ENCODE data around the gene SYNE3. TPM values are rescaled to one million over a fixed set of nuclear protein-coding genes. Genes with fewer than 3 reads are reported as not detected.

SYNE3 gene
- total and polyA plus RNA-seq, 9 of the 15 experiments (the other 6 are each of a cell fraction or from before 2014, with no cell fraction given): 0.04 to 3.1 (median 0.55) TPM

GRCh38 chr14:95559203-95559602, 42.8 kb upstream of the SYNE3 start:
- WGBS (ENCODE audit: insufficient coverage, low coverage, missing lambda C conversion rate): 19% methylated on average over 6 of the region's 6 CpGs
- DNase-seq (ENCODE audit: extremely low read depth in 1 of 4, low spot score in 3 of 4) (no peak), FAIRE-seq (no peak), ATAC-seq (no peak)
- Histone ChIP-seq H3K4me3 (no peak overlapping the region), H3K27ac (ENCODE audit: extremely low read depth, low read depth, low read length) (no peak overlapping the region), H3K9ac (ENCODE audit: insufficient read depth in 1 of 2, low read depth in 2 of 2, low read length in 2 of 2) (no peak overlapping the region), H3K9me3 (replicated peaks; ENCODE audit: control insufficient read depth, insufficient read depth, low read depth, low read length) (no peaks in the 10 kb centered on the region), H3K79me2 (ENCODE audit: control insufficient read depth, insufficient read depth, low read length) (no peaks in the 10 kb centered on the region), H2AFZ (ENCODE audit: low read depth, low read length) (no peak overlapping the region), H3K36me3 (ENCODE audit: control insufficient read depth, insufficient read depth, low read length) (no peaks in the 10 kb centered on the region), H3K27me3 (ENCODE audit: control insufficient read depth in 2 of 2, insufficient read depth in 2 of 2, low read length in 2 of 2) (0 out of 5 replicates have a peak, but pooled peaks cover 0 to 12% of the 10 kb centered on the region in 2 experiments), H3K4me1 (replicated peaks in 1 of 2; ENCODE audit: control insufficient read depth in 2 of 2, insufficient read depth in 2 of 2, low read length in 2 of 2) (no peaks in the 10 kb centered on the region; a peak in 1 of 5 replicates), H3K9me1 (ENCODE audit: control insufficient read depth, insufficient read depth, low read length) (no peaks in the 10 kb centered on the region), H4K20me1 (replicated peaks; ENCODE audit: control insufficient read depth, insufficient read depth, low read length) (no peaks in the 10 kb centered on the region), H3K4me2 (ENCODE audit: insufficient read depth, low read length) (no peak overlapping the region)
- ChIA-PET CTCF (ENCODE audit: low intra/inter-chr PET ratio) (no interaction called here), POLR2A (interaction anchor here (0.6 to 1.1 kb wide), 3 partner anchors 54 to 981 kb away, joined by 3 read pairs; no protein-coding TSS in a partner anchor)
- in situ Hi-C loops (cut with MboI): loop anchor here (25.0 kb wide), 2 partner anchors 703 to 853 kb away; partner anchors contain the start of gene BDKRB1
- intact Hi-C loops (cut with micrococcal nuclease): no loop called here
- no TSS peak for BruUV-seq (replicated peaks)
- TF ChIP-seq CHCHD3 (CRISPR knock-in tag; IDR thresholded peaks at IDR 0.05): no peak
- no peak for TF ChIP-seq NR2C2 (CRISPR knock-in tag; IDR thresholded peaks at IDR 0.05)
- TF ChIP-seq NR2C2 (tag; IDR thresholded peaks at IDR 0.05): no peak
- no peak for TF ChIP-seq PHB2 (IDR thresholded peaks at IDR 0.05; ENCODE audit: low read depth)
- peak; percentile 35; the same call in 1 of the 2 replicates for TF ChIP-seq C11orf30 (IDR thresholded peaks at IDR 0.05; ENCODE audit: low read depth)
- TF ChIP-seq TSC22D4 (tag; IDR thresholded peaks at IDR 0.05): no peak
- TF ChIP-seq HDAC3 (IDR thresholded peaks at IDR 0.05; ENCODE audit: borderline replicate concordance, partially characterized antibody): no peak
- TF ChIP-seq, protein P1, sequence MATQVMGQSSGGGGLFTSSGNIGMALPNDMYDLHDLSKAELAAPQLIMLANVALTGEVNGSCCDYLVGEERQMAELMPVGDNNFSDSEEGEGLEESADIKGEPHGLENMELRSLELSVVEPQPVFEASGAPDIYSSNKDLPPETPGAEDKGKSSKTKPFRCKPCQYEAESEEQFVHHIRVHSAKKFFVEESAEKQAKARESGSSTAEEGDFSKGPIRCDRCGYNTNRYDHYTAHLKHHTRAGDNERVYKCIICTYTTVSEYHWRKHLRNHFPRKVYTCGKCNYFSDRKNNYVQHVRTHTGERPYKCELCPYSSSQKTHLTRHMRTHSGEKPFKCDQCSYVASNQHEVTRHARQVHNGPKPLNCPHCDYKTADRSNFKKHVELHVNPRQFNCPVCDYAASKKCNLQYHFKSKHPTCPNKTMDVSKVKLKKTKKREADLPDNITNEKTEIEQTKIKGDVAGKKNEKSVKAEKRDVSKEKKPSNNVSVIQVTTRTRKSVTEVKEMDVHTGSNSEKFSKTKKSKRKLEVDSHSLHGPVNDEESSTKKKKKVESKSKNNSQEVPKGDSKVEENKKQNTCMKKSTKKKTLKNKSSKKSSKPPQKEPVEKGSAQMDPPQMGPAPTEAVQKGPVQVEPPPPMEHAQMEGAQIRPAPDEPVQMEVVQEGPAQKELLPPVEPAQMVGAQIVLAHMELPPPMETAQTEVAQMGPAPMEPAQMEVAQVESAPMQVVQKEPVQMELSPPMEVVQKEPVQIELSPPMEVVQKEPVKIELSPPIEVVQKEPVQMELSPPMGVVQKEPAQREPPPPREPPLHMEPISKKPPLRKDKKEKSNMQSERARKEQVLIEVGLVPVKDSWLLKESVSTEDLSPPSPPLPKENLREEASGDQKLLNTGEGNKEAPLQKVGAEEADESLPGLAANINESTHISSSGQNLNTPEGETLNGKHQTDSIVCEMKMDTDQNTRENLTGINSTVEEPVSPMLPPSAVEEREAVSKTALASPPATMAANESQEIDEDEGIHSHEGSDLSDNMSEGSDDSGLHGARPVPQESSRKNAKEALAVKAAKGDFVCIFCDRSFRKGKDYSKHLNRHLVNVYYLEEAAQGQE (IDR thresholded peaks at IDR 0.05; ENCODE audit: borderline replicate concordance): peak; percentile 7; the same call in 1 of the 2 replicates
- TF ChIP-seq, protein P1 (CRISPR knock-in tag; IDR thresholded peaks at IDR 0.05; ENCODE audit: low read depth): no peak
- no peak for TF ChIP-seq RBFOX2 (IDR thresholded peaks at IDR 0.05; ENCODE audit: low read depth, low read length)
- no peak for TF ChIP-seq ZBTB5 (IDR thresholded peaks at IDR 0.05)
- no peak for TF ChIP-seq ZNF717 (CRISPR knock-in tag; IDR thresholded peaks at IDR 0.05)
- TF ChIP-seq ZNF316 (IDR thresholded peaks at IDR 0.05): peak; percentile 49; the same call in 1 of the 2 replicates
- TF ChIP-seq ZNF408 (CRISPR knock-in tag; IDR thresholded peaks at IDR 0.05; ENCODE audit: low read depth): no peak
- no peak for TF ChIP-seq STAT5B (CRISPR knock-in tag; IDR thresholded peaks at IDR 0.05)
